Left hindlimb (tissue), 1 donor: Measurements from ENCODE around the gene LRMDA.

Experiments used
- DNase-seq: peaks from one replicate; pipeline ENCODE4 v3.0.0-alpha.2; 2018

Gene LRMDA

GRCh38 chr10:76251841-76252671 is 820.6 kb downstream of the LRMDA start:
- peak; percentile 32 for DNase-seq

- DNase-seq = no peak
Observed at GRCh38 chr10:76252733-76253132, 821.3 kb downstream of the LRMDA start.

- DNase-seq = no peak
Observed at GRCh38 chr10:76255241-76255640, 823.8 kb downstream of the LRMDA start.

- no peak for DNase-seq
Observed at GRCh38 chr10:76257816-76258215, 826.4 kb downstream of the LRMDA start.

- no peak for DNase-seq
Observed at GRCh38 chr10:76265441-76266113, 834.2 kb downstream of the LRMDA start.

GRCh38 chr10:76268530-76268929 is 837.1 kb downstream of the LRMDA start:
- no peak for DNase-seq

GRCh38 chr10:76268954-76269353 is 837.5 kb downstream of the LRMDA start:
- DNase-seq = no peak

- no peak for DNase-seq
Observed at GRCh38 chr10:76270464-76270863, 839.0 kb downstream of the LRMDA start.

- no peak for DNase-seq
Observed at GRCh38 chr10:76274933-76275332, 843.5 kb downstream of the LRMDA start.

GRCh38 chr10:76278811-76279460 is 847.5 kb downstream of the LRMDA start:
- DNase-seq = no peak

- DNase-seq = no peak
Observed at GRCh38 chr10:76281659-76282058, 850.2 kb downstream of the LRMDA start.

- no peak for DNase-seq
Observed at GRCh38 chr10:76282061-76283025, 850.9 kb downstream of the LRMDA start.

- DNase-seq = no peak
Observed at GRCh38 chr10:76284351-76284750, 852.9 kb downstream of the LRMDA start.

- no peak for DNase-seq
Observed at GRCh38 chr10:76285012-76285411, 853.6 kb downstream of the LRMDA start.

- no peak for DNase-seq
Observed at GRCh38 chr10:76285515-76285914, 854.1 kb downstream of the LRMDA start.

- DNase-seq = no peak
Observed at GRCh38 chr10:76286536-76286935, 855.1 kb downstream of the LRMDA start.

- DNase-seq = no peak
Observed at GRCh38 chr10:76287856-76288255, 856.4 kb downstream of the LRMDA start.

GRCh38 chr10:76291175-76291574 is 859.8 kb downstream of the LRMDA start:
- DNase-seq = no peak

- DNase-seq = no peak
Observed at GRCh38 chr10:76291885-76292284, 860.5 kb downstream of the LRMDA start.

GRCh38 chr10:76296957-76297356 is 865.5 kb downstream of the LRMDA start:
- DNase-seq = no peak

- no peak for DNase-seq
Observed at GRCh38 chr10:76297358-76297757, 865.9 kb downstream of the LRMDA start.

- no peak for DNase-seq
Observed at GRCh38 chr10:76297780-76298281, 866.4 kb downstream of the LRMDA start.
